Measurements from ENCODE around the gene EEFSEC. TPM values are rescaled to one million over a fixed set of nuclear protein-coding genes. Genes with fewer than 3 reads are reported as not detected.

The EEFSEC gene
- total and polyA plus RNA-seq, 2 of the 4 experiments (the other 2 are of a cell fraction), result 4.5 to 9.3 TPM

DNA sequence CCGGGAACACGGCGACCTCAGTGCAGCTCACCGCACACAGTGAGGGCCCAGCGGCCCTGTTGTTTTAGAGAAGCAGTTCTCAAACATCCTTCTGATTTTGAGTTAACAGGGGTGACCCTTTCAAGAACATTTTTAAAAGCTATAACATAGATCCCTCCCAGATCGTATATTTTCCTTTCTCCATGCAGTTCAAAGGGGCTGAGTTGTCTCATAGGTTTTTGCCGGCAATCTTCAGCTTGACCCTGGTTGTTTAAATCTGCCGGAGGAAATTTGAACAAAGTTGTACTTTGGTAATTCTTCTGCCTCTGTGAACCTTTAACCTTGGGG is 14.3 kb downstream of the EEFSEC start:
- dilution Hi-C loops (cut with HindIII; ENCODE audit: low sequenced_read_pairs, unreplicated experiment) (no loop called here), in situ Hi-C loops (cut with MboI; ENCODE audit: low sequenced_read_pairs) (no loop called here), intact Hi-C loops (cut with micrococcal nuclease) (no loop called here)
- ATAC-seq (ENCODE audit: low read depth), result no peak
- no peak overlapping the region for H3K27ac ChIP-seq (ENCODE audit: insufficient read depth, low read length)
- H4K20me1 ChIP-seq (ENCODE audit: insufficient read depth, low read length), result no peaks in the 10 kb centered on the region; the same call in 1 of the 2 replicates
- no peak for TF ChIP-seq CEBPB (IDR thresholded peaks at IDR 0.05; ENCODE audit: low read depth, low read length)
- TF ChIP-seq FOS (IDR thresholded peaks at IDR 0.05; ENCODE audit: low read depth, low read length), result no peak
- no peak for TF ChIP-seq MXI1 (IDR thresholded peaks at IDR 0.05; ENCODE audit: borderline replicate concordance, low read depth, low read length)
- TF ChIP-seq RAD21 (IDR thresholded peaks at IDR 0.05; ENCODE audit: low read length), result no peak
- TF ChIP-seq RCOR1 (IDR thresholded peaks at IDR 0.05; ENCODE audit: insufficient replicate concordance, low read length), result no peak
- no peak for TF ChIP-seq CTCF (conservative IDR thresholded peaks at IDR 0.05; ENCODE audit: low read depth, low read length)
- TF ChIP-seq MAFK (IDR thresholded peaks at IDR 0.05; ENCODE audit: low read depth, low read length), result no peak
- no peak for TF ChIP-seq SMC3 (IDR thresholded peaks at IDR 0.05; ENCODE audit: low read depth, low read length)
- TF ChIP-seq RFX5 (IDR thresholded peaks at IDR 0.05; ENCODE audit: low read depth, low read length), result no peak
- no peak for TF ChIP-seq POLR2A (IDR thresholded peaks at IDR 0.05; ENCODE audit: low read depth, low read length)
- WGBS, 2 experiments (ENCODE audit: extremely low coverage in 2 of 2, insufficient read length in 1 of 2), result 25% methylated on average over 2 of the region's 8 CpGs; no CpG with 5 or more reads in 1 of the 2 experiments
- H3K4ac ChIP-seq (ENCODE audit: low read depth, low read length), result no peak overlapping the region
- H3K9ac ChIP-seq (ENCODE audit: low read depth, low read length), result no peak overlapping the region
- H3K4me3 ChIP-seq (ENCODE audit: insufficient read depth, low read depth, low read length), result no peak overlapping the region
- H3K9me3 ChIP-seq (ENCODE audit: control insufficient read depth, insufficient read depth, low read length), result no peaks in the 10 kb centered on the region
- H3K4me2 ChIP-seq (ENCODE audit: low read depth, low read length), result no peak overlapping the region
- H3K14ac ChIP-seq (replicated peaks; ENCODE audit: low read depth, low read length), result no peak overlapping the region
- H2AK9ac ChIP-seq (replicated peaks; ENCODE audit: low read depth, low read length, poor library complexity), result no peak overlapping the region
- no peak overlapping the region for H3K56ac ChIP-seq (ENCODE audit: extremely low read depth, insufficient read depth, low read length)
- H2BK5ac ChIP-seq (ENCODE audit: low read depth, low read length, poor library complexity, severe bottlenecking), result no peak overlapping the region
- H3K4me1 ChIP-seq (ENCODE audit: control insufficient read depth, insufficient read depth, low read length), result peaks cover 2% of the 10 kb centered on the region; the same call in 1 of the 2 replicates
- H4K5ac ChIP-seq (ENCODE audit: low read depth, low read length), result no peak overlapping the region
- no TSS peak for BruUV-seq (replicated peaks)
- peaks cover 3 to 19% of the 10 kb centered on the region in 2 experiments; a peak in 3 of 4 replicates for H3K79me1 ChIP-seq (ENCODE audit: low read depth in 1 of 2, low read length in 2 of 2)
- ChIA-PET CTCF (interaction anchor here (0.9 kb wide), 1 partner anchor 330 kb away, joined by 3 read pairs; no protein-coding TSS in a partner anchor), POLR2A (ENCODE audit: unreplicated experiment) (no interaction called here)
- H3K36me3 ChIP-seq (ENCODE audit: control insufficient read depth, insufficient read depth, low read length), result no peaks in the 10 kb centered on the region
- H2BK20ac ChIP-seq (ENCODE audit: low read depth, low read length), result no peak overlapping the region
- no peak overlapping the region for H3K23ac ChIP-seq (ENCODE audit: low read depth, low read length)
- H2AK5ac ChIP-seq (ENCODE audit: low read depth, low read length), result no peak overlapping the region
- H3K27me3 ChIP-seq (ENCODE audit: control insufficient read depth, insufficient read depth, low read length), result no peaks in the 10 kb centered on the region
- H2AFZ ChIP-seq (replicated peaks; ENCODE audit: low read length, poor library complexity), result no peak overlapping the region
- no peak overlapping the region for H2BK120ac ChIP-seq (ENCODE audit: low read depth, low read length)
- H4K91ac ChIP-seq (ENCODE audit: insufficient read depth, low read depth, low read length), result no peak overlapping the region
- no peak for DNase-seq
- 0 out of 2 replicates have a peak, but pooled peaks cover 2% of the 10 kb centered on the region for H3K9me1 ChIP-seq (ENCODE audit: insufficient read depth, low read length)
- H4K8ac ChIP-seq (ENCODE audit: low read depth in 2 of 2, low read length in 2 of 2), result no peak overlapping the region
- no peak overlapping the region for H3K18ac ChIP-seq (ENCODE audit: low read depth, low read length)
- H2BK15ac ChIP-seq (ENCODE audit: low read depth, low read length), result no peak overlapping the region
